ENCODE data around the gene RNF212.

DNA sequence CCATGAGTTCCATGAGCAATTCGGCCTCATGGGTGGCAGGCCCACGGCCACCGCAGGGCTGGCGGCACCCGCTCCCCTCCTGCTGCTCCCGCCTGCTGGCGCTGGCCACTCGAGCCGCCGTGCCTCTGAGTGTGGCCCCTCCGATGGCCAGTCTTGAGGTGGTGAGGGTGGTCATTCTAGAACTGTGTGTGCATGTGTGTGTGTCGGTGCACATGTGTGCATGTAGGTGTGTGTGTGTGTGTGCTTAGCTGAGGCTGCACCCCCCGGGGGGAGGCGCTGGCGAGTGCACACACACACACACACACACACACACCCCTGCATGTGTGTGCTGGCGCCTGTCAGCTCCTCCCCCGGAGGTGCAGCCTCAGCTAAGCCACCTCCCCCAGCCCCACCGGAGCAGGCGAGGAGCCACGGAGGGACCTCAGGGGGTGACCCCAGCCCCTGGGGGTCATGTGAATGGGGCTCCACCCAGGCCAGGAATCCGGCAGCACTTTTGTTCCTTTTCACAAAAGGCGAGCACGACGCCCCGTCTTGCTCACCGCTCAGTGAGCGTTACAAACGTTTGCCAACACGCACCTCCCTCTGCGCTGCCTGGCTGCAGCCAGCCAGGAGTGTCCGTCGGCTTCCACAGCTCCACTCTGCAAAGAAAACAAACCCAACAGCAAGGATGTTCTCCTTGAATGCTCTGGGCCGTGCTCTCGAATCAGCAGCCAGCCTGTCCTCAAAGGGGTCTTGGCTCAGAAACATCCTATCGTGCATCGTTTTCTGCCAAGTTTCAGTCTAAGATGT is 72.0 kb downstream of the RNF212 start:
- no peak for TF ChIP-seq EZH2phosphoT487 (IDR thresholded peaks at IDR 0.05; ENCODE audit: borderline replicate concordance, low read length)
- TF ChIP-seq, protein P1, sequence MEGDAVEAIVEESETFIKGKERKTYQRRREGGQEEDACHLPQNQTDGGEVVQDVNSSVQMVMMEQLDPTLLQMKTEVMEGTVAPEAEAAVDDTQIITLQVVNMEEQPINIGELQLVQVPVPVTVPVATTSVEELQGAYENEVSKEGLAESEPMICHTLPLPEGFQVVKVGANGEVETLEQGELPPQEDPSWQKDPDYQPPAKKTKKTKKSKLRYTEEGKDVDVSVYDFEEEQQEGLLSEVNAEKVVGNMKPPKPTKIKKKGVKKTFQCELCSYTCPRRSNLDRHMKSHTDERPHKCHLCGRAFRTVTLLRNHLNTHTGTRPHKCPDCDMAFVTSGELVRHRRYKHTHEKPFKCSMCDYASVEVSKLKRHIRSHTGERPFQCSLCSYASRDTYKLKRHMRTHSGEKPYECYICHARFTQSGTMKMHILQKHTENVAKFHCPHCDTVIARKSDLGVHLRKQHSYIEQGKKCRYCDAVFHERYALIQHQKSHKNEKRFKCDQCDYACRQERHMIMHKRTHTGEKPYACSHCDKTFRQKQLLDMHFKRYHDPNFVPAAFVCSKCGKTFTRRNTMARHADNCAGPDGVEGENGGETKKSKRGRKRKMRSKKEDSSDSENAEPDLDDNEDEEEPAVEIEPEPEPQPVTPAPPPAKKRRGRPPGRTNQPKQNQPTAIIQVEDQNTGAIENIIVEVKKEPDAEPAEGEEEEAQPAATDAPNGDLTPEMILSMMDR (conservative IDR thresholded peaks at IDR 0.05; ENCODE audit: low read depth, low read length), result no peak
- TF ChIP-seq EZH2 (IDR thresholded peaks at IDR 0.05; ENCODE audit: low read length, unreplicated experiment), result no peak
